Stimulated activated CD8-positive, alpha-beta memory T cell treated with anti-CD3 and anti-CD28 coated beads, Interleukin-12 subunit alpha, Interleukin-12 subunit beta, amount 100 ng/mL, for 24 hours (primary cell): ENCODE data around the gene CDKN2B.
"Not testable (repeated sequence)": the region's sequence is repeated elsewhere in the genome, so short reads cannot be mapped to it uniquely, and the experiment has no call there.

Experiments used
- DNase-seq: peaks from one replicate; pipeline ENCODE4 v3.0.0-alpha.2; 2020; ENCODE audit errors: extremely low read depth

The CDKN2B gene

GRCh38 chr9:21969011-21969940, 39.8 kb downstream of the CDKN2B start:
- no peak for DNase-seq

- no peak for DNase-seq
These were observed 40.6 kb downstream of the CDKN2B start for GRCh38 chr9:21968331-21969010.

- DNase-seq = no peak
These were observed 41.4 kb downstream of the CDKN2B start for GRCh38 chr9:21967702-21968101.

- no peak for DNase-seq
These were observed 41.9 kb downstream of the CDKN2B start for GRCh38 chr9:21967169-21967568.

- no peak for DNase-seq
These were observed 42.8 kb downstream of the CDKN2B start for GRCh38 chr9:21966140-21966851.

GRCh38 chr9:21965401-21965951, 43.6 kb downstream of the CDKN2B start:
- DNase-seq = no peak

- DNase-seq = no peak
These were observed 44.1 kb downstream of the CDKN2B start for GRCh38 chr9:21964925-21965385.

GRCh38 chr9:21961569-21961968, 47.5 kb downstream of the CDKN2B start:
- no peak for DNase-seq

- not testable (repeated sequence) for DNase-seq
These were observed 49.8 kb downstream of the CDKN2B start for GRCh38 chr9:21959268-21959667.

GRCh38 chr9:21958833-21959232, 50.3 kb downstream of the CDKN2B start:
- no peak for DNase-seq
